HG03045 (cell line): Measurements from ENCODE around the gene TTLL10.

ENCODE experiments used
- ATAC-seq: cut with Tn5 transposase; IDR thresholded peaks from one replicate; pipeline ENCODE4 v1.9.1; 2021; ENCODE audit warnings: mild to moderate bottlenecking, moderate library complexity; ENCODE audit not compliant: unreplicated experiment

The TTLL10 gene

DNA sequence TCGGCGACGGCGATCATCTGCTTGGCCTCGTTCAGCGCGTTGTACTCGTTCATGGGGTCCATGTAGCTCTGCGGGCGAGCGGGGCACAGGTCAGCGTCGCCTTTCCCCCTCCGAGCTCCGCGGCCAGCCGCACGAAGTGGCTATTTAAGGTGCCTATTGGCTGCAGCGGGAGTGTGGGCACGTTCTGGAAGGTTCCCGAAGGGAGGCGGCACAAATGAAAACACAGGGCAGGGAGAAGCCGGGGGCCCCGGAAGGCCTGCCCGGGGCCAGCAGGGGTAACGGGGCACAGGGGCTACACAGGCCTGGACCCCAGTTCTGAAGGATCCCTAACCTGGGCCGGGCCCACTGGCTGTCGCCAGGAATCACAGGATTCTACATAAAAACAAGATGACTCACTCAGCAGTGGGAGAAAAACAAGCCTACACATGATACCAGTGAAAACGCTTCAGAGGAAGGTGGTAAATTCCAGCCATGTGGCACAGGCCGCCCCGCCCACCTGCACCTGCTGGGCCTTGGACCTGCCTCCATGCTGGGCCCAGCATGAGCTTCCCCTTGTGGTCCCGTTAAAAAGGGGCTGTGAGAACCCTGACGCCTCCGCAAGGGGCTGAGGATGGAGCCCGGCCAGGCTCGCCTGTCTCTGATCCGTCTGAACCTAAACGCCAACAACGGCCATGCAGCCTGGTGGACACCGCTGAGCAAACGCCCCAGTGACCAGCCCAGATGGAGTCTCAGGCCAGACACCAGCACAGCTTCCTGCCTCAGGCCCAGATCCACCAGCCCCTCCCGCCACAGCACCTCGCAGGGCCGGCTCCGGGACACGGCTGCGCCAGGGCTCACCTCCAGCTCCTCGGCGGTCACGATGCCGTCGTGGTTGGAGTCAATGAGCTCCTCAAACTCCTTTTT, 44.2 kb downstream of the TTLL10 start:
- no peak for ATAC-seq

DNA sequence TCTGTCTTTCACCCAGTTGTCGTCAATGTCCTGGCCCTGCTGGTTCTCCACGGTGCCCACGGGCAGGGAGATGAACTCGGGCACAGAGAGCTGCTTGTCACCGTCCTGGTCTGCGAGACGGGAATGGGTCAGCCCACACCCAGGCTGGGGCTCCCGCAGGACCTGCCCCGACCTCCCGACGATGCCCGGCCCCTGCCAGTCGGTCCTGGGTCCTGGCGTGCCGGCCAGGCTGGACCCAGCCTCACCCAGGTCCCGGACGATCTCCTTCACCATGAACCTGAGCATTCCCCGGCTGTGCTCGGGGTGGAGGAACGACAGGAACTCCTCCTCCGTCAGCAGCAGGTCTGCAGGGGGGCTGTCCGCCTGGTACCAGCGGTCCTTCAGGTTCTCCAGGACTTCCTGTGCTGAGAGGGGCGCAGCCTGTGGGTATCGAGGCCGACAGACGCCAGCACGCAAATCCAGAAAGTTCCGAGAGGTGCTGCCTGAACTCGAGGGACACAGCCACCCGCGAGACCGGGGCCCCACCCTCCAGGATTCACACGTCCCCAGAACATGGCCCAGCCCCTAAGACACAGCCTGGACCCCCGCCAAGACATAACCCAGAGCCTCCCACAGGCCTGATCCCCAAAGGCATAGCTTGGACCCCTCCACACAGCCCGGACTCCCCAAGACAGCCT, 45.0 kb downstream of the TTLL10 start:
- ATAC-seq = no peak

DNA sequence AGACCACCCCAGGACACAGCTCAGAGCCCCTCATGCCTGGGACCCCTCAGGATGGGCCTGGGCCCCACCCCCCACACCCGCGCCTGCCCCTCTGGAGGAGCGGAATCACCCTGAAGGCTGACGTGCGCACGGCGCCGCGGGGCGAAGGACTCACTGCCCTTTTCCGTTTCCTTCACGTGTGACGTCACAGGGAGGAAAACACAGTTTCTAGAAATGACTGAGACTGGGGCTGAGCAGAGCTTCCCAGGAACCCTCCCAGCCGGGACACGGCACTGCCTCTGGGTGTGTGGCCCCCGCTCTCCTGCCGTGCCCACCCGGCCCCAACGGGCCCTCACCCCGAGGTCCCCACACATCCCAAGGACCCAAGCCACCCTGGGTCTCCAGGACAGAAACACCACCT, 45.7 kb downstream of the TTLL10 start:
- no peak for ATAC-seq

DNA sequence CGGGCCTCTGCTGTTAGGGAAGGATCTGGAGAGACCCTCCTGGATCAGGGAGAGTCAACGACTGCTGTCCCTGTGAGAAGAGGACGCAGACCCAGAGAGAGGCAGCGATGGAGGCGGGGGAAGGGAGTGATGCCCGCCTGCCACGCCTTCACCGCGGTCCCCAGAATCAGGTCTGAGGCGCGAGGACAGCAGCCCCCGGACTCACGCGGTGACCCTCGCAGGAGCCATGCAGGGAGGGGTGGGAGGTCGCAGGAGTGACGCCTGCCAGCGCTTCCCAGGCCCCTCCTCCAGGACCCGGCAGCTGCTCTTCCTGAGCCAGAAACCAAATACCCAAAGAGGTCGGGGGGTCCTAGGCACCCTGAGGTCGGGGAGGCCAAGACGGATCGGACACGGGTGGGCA, 46.5 kb downstream of the TTLL10 start:
- ATAC-seq = no peak

DNA sequence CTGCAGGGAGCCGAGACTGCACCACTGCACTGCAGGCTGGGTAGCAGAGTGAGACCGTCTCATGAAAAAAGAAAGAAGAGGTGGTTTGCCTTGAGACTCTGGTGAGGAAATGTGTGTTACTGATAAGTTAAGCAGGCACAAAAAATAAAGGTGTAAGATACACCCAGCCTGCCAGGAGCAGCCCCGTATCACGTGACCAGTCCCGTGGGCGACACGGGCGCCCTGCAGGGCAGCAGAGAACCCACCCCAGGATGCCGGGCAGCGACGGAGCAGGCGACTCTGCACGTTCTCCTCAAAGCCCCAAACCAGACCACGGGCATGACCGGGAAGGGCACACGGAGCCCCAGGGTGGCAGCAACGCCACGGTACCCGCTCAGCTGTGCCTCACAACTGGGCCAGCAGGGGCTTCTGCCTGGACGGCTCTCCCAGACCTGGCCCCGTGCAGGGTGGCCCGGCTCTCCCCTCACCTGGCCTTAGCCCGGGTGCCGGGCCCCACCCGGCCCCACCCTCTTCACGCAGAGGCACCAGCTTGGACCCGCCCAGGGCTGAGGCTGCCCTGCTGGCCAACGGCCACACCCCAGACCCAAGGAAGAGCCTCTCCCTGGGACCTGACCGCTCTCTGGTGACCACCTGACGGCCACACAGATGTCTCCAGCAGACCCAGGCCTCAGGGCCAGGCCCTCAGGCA, 48.4 kb downstream of the TTLL10 start:
- no peak for ATAC-seq

DNA sequence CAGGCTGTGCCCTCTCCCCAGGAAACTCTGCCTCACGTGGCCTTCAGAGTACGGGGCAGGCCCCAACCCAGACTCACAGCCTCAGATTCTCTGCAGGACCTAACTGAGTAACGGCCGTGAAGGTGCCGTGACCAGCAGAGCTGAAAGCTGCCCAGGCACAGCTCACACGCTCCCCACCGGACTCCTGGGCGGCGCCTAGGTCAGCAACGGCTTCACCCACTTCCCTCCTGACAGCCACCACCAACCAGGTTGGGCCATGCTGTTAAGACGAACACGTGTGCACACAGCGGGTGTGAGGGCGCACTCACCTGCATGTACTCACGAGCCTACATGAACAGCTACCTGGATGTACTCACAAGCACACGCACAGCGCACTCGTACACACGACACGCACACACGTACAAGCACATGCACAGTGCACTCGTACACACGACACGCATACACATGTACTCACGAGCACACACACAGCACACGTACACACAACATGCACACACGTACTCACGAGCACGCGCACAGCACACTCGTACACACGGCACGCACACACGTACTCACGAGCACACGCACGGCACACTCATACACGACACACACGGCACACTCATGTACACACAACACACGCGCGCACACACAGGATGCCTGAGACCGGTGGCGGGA, 49.0 kb downstream of the TTLL10 start:
- no peak for ATAC-seq

DNA sequence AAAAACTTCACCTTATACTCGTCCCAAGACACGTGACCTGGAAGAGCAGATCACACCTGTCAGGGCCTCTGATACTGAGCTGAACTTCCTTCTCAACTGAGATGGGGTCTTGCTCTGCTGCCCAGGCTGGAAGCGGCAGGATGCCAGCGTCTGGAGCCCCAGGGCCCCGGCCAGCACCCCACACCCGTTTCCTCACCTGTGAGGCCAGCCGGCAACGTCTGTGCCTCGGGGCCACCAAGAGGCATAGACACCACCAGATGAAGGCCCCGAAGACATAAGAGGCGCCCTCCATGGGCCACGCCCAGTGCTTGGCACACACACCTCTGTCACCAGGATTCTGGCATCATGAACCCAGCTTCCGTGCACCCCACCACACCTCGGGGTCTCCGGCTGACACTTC, 49.6 kb downstream of the TTLL10 start:
- no peak for ATAC-seq

DNA sequence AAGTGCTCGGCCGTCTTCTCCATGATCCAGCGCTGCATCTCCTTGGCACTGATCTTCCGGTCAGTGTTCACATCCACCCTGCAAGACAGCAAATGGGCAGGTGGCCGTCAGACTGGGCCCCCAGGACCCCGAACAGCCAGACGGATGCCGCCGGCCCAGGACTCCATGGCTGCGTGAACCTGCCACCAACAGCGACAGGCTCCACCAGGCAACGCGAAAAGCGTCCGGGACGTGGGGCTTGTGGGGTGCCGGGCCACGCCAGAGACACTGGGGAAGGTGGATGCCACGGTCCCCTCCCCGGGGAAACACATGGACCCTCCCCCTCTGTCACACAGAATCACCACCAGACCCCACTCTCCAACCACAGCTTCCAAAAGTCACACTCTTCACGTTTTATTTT, 50.2 kb downstream of the TTLL10 start:
- no peak for ATAC-seq

DNA sequence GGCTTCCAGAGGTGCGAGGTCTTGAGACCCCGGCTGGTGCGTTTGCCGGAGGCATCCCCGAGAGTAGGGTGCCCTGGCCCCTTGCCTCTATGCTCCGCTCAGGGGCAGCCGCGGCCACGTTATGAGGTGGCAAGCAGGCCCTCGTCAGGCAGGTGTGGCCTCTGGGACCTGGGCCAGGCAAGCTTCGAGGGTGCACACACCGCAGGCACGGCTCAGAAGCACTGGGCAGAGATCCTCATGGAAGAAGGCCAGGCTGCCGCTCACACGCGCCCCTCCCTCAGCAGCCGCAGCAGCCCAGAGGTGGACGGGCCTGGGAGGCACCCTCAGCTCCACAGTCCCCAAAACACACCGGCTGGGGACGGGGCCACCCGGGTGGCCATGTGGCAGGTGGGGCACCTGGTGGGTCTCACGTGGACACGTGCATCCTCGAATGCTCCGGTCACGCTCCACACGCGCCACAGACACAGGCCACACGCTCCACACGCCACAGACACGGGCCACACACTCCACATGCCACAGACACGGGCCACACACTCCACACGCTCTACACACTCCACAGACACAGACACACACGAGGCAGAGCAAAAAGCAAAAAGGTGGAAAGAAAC, 51.7 kb downstream of the TTLL10 start:
- no peak for ATAC-seq

DNA sequence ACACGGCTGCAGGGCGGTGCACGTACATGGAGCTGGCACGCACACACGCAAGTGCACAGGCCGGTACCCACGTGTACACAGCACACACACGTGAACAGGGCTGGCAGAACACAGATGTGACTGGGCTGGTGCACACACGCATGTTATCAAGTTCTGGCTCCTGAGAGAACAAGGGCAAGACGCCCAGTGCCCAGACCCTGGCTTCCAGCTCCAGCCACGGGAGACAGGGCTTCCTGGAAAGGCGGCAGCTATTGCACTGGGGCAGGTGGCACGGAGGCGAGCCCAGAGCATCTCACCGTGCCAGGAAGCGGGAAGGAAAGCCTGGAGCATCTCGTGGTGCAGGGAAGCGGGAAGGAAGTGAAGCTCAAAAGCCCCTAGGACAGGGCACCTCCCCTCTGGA, 52.2 kb downstream of the TTLL10 start:
- ATAC-seq = no peak

DNA sequence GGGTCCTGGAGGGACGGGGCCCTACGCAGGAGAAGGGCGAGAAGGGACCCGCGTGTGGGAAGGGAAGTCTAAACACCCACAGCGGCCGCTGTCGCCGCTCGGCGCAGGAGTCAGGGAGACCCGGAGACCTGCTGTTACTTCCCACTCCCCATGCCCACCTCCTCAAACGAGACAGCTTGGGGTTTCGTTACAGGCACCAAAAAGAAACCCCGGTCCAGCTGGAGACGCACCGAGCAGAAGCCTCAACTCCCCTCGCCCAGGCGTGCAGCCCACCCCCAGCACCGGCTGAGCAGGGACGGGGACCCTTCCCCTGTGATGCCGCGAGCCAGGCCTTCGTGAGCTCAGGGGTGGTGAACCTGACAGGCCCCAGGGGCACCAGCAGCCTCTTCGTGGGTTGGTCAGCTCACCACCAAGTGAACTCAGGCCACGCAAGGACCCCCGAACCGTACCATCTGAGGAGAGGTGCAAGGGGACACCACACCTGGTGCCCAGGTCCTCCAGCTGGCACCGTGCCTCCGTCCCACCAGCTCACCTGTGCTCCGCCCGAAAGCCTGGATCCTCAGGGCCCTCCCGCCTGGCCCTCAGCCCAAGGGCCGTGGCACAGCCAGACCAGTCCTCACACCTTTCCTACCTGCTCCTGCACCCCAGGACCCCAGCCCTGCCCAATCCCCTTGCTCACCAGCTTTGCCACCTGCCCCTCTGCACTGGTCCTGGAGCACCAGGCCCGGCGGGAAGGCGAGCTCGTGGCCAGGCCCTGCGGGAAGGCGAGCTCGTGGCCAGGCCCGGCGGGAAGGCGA, 53.1 kb downstream of the TTLL10 start:
- ATAC-seq = no peak

DNA sequence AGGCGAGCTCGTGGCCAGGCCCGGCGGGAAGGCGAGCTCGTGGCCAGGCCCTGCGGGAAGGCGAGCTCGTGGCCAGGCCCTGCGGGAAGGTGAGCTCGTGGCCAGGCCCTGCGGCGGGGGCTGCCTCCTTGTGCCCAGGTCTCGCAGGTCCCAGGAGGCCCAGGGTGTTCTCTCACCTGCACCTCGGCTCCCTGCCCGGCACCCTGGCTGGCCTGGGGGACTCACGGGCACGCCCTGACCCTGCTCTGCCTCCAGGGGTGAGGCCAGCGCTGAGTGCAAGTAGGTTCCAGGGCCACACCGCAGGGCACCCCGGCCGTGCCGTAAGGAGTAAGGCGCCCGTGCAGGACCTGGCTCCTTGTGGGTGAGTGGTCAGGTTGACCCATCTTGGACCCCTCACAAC, 53.7 kb downstream of the TTLL10 start:
- ATAC-seq = no peak

DNA sequence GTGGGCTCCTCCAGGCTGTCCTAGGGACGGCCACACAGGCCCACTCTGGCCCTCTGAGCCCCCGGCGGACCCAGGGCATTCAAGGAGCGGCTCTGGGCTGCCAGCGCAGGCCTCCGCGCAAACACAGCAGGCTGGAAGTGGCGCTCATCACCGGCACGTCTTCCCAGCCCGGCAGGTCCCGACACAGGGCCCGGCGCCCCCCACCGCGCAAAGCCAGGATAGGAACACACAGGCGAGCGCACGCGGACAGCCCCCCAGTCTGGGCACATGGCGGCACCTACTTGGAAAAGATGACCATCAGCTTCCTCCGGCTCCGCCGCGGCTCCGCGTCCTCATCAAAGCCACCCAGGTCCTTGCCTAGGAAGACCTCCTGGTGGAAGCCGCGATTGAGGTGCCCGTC, 54.5 kb downstream of the TTLL10 start:
- ATAC-seq = no peak

DNA sequence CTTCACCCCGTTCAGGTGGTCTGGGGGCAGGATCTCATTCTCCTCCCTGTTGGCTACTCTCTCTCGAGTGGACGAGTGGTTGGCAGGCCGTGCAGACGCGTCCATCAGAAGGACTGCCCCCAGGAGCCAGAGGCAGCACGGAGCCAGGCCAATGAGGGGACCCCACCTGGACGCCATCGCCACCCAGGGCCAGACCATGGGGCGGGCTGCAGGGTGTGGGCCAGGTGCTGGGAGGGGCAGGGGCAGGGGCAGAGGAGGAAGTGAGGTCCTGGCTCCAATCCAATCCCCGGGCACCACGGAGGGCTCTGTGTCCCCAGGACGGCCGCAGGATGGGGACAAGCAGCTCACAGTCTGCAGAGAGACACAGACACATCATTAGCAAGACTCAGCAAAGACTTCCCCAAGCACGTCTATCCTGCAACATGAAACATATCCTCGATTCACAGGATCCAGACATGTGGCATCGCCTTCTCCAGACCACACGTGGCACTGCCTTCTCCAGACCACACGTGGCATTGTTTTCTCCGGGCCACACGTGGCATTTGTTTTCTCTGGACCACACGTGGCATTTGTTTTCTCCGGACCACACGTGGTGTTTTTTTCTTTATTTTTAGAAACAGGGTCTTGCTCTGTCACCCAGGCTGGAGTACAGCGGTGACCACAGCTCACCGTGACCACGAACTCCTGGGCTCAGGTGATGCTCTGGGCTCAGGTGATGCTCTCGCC, 55.1 kb downstream of the TTLL10 start:
- ATAC-seq = no peak

DNA sequence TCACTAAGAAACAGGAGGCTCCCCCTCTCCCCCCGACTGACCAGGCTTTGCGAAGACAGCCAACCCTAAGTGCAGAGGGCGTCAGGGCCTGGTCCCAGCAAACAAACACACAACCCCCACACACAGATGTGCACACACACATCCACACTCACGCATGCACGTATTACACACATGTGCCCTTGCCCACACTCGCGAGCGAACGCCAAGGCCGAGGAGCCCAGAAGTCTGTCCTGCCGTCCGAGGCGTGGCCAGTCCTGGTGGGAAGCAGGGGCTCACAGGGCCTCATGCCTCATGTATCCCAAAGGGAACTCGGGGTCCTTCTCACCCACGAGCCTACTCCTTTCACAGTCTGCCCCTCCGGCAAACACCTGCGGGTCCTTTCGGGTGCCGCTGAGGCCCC, 56.1 kb downstream of the TTLL10 start:
- no peak for ATAC-seq

DNA sequence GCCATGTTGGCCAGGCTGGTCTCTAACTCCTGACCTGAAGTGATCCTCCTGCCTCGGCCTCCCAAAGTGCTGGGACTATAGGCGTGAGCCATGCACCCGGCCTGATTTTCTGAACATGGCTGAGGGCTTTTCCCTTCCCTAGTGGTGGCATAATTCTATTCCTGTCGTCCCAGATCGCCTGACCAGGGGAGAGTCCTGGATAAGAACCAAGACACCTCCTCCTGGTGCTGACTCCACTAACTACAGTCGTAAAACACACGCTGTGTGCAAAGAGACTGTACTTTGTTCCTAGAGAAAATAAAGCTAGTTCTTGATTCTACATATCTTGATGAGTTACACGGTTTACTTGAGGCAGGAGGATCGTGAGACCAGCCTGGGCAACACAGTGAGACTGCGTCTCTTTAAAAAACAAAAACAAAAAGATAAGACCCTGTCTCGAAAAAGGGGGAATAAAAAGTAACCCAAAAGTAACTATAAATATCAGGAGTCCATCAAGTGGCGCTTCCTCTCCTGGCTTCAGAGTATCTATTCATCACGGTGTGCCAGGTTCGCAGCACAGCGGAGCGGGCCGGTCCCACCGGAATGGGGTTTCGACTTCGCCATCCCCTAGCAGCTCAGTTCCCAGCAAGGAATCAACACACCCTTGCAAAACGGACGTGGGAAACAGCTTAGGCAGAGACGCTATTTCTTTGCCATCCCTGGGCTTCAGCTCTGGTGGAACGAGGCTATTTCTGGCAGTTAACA, 57.1 kb downstream of the TTLL10 start:
- ATAC-seq = no peak

DNA sequence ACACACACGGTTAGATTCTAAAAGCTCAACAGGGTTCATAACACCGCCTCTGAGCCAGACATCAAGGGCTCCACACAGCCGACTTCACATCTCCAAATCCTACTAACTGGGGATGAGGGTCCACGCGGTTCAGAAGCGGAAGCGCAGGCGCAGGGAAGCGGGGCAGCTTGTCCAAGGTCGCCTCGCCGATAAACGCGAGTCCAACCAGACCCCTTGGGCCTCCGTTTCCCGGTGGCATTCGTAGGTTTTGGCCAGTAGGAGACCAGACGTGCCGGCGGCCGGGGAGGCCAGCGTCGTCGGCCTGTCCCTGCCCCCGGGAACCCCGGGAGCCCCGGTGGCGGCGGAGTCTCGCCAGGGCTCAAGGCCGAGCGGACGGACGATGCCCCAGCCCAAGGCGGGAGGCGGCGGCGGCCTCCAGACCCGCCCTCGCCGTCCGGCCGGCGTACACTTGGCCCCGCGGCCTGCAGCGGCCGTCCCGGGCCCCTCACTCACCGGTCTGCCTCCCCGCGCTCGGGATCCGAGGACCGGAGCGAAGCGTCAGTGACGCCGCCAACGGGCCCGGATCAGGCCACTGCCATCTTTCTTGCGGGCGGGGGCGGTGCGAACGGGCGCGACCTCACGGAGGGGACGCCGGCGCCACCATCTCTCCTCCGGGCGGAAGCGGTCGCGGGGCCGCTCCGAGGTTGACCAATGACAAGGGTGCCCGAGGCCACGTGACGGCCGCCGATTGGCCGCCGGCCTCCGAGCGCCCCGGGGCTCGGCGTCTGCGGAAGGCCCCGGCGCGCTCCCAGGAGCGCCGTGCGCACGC, 57.9 kb downstream of the TTLL10 start, which contains the start of gene SDF4:
TSS of gene SDF4 (minus strand) at position 602 of the 808 bp plus-strand sequence. CDS start 3,229 bp downstream, outside the sequence.
- peak; percentile 89 for ATAC-seq
